Epidermal melanocyte (primary cell): ENCODE measurements around the gene ARGFX.
"Not testable (repeated sequence)": the region's sequence is repeated elsewhere in the genome, so short reads cannot be mapped to it uniquely, and the experiment has no call there.

Experiments
- DNase-seq: peaks from one replicate; pipeline ENCODE4 v3.0.0; 2011; ENCODE audit warnings: low spot score; ENCODE audit not compliant: insufficient read length

The ARGFX gene

DNA sequence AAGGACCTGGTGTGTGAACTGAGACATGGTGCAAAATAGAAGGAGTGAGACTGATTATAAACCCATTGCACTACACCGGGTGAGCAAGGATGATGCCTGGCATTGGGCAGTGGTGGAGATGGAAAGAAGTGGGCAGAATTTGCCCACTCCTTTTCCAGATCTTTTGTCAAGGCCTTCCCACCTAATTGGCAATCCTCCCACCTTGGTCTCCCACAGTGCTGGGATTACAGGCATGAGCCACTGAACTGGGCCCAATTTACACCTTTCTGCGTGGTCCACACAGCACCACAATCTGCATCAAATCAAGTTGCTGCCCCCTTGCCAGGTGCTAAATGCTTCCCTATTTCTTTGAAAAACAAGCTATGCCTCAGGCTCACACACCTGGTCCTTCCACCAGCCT lies 30.8 kb downstream of the ARGFX start:
- no peak for DNase-seq

DNA sequence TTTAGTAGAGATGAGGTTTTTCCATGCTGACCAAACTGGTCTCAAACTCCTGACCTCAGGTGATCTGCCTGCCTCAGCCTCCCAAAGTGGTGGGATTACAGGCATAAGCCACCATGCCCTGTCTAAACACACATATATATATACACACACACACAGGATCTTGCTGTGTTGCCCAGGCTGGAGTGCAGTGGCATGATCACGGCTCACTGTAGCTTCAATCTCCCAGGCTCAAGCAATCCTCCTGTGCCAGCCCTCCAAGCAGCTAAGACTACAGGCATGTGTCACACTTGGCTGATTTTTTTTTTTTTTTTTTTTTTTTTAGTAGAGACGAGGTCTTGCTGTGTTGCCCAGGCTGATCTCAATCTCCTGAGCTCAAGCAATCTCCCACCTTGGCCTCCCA lies 32.2 kb downstream of the ARGFX start:
- DNase-seq = not testable (repeated sequence)

DNA sequence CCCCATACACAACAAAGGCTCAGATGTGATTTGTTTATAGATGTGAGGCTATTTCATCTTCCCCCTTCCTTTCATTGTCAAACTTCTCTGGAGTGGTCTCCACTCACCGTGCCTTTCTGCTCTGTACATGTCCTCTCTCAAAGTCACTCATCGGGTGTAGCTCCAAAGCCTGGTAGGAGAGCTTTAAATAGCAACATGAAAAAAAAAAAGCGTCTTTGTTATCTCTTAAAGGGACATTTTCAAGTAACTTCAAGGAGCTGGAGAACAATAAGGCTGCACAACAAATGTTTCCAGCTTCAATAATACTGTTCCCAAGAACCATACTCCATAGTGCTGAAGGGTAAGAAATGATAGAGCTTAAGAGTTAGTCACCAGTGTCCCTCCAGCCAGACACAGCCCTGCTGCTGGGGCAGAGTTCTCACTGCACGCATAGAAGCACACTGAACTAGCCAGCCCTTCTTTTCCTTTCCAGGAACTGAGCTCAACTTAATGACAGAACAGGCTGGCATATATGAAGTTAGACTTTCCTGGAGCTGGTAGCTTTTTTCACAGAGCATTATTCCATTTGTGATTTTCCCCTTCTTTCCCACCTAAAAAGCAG lies 33.6 kb downstream of the ARGFX start:
- no peak for DNase-seq

DNA sequence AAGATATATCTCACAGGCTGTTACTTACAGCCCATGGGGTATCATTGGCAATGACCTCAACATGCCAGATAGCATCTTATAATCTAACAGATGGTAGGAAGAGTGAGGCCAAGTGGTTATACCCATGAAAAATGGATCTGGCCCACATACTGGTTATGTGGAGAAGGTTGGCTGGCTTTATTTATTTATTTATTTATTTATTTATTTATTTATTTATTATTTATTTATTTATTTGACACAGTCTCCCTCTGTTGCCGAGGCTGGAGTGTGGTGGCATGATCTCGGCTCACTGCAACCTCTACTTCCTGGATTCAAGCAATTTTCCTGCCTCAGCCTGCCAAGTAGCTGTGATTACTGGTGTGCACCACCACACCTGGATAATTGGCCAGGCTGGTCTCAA lies 37.0 kb downstream of the ARGFX start:
- DNase-seq = no peak

DNA sequence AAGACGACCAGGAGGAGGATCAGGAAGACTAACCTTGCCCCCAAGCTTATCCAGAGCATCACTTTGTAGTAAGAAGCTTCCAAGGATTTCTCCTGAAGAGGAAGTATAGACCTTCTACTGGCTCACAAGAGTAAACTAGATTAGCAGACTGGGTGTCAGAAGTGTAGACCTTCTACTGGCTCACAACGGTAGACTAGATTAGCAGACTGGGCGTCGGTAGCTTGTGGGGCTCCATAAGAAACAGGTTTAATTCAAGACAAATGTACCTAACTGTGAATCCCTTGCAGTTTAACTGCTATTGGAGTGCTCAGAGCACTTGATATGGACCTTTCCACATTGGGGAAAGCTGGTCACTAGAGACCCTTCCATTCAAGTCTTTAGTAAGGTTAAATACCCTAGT lies 38.4 kb downstream of the ARGFX start:
- no peak for DNase-seq
